Dermis microvascular lymphatic vessel endothelial cell (primary cell): ENCODE data around the gene TINAGL1. TPM values are rescaled to one million over a fixed set of nuclear protein-coding genes. Genes with fewer than 3 reads are reported as not detected.

Source experiments
- DNase-seq, 2 donors: peaks; one replicate each; pipeline versions ENCODE4 v3.0.0 to v3.0.0-alpha.2; 2010; ENCODE audit warnings: low read depth in 2 of 2
- total RNA-seq: library from RNA; depleted of rRNA; stranded (reverse); fragments of >200 nt; gene quantifications from 2 replicates; pipeline ENCODE4 v1.2.1, GENCODE V29; 2014

Gene TINAGL1, protein sequence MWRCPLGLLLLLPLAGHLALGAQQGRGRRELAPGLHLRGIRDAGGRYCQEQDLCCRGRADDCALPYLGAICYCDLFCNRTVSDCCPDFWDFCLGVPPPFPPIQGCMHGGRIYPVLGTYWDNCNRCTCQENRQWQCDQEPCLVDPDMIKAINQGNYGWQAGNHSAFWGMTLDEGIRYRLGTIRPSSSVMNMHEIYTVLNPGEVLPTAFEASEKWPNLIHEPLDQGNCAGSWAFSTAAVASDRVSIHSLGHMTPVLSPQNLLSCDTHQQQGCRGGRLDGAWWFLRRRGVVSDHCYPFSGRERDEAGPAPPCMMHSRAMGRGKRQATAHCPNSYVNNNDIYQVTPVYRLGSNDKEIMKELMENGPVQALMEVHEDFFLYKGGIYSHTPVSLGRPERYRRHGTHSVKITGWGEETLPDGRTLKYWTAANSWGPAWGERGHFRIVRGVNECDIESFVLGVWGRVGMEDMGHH
- total RNA-seq, result 273 and 289 TPM in 2 replicates

GRCh38 chr1:31576201-31576669 is at the start of gene TINAGL1:
Gene TINAGL1 (plus strand): TSS chr1:31576515. CDS start chr1:31577149, 634 bp downstream.
- DNase-seq, result peak in 1 of 2 donors; percentile 64

DNA sequence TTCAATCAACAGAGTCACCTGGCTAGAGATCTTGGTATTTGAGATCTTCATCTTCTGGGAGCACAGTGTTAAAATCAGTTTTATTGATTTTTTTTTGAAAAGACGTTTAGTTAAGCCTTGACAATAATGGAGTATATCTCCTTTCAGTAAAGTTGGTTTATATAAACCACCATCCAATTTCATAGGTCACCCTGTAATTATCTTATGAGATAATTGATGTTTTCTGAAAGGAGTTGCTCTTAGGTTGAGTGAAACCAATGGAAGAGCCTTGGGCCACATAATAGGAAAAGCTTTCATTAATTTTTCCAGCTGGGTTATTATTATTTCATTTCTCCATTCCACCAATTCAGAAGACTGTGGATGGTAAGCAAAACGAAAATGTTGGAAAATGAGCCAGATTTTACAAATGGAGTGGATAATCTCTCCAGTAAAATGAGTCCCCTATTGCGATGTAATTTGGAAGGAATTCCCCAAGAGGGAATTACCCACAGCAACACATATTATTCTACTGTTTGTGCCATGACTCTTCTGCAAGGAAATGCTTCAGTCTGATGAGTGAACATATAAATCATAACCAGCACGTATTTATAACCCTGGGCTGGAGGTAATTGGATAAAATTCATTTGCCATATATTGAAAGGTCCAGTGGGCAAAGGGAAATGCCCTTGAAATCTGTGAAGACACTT is 46.2 kb upstream of the TINAGL1 start:
- DNase-seq, result no peak

DNA sequence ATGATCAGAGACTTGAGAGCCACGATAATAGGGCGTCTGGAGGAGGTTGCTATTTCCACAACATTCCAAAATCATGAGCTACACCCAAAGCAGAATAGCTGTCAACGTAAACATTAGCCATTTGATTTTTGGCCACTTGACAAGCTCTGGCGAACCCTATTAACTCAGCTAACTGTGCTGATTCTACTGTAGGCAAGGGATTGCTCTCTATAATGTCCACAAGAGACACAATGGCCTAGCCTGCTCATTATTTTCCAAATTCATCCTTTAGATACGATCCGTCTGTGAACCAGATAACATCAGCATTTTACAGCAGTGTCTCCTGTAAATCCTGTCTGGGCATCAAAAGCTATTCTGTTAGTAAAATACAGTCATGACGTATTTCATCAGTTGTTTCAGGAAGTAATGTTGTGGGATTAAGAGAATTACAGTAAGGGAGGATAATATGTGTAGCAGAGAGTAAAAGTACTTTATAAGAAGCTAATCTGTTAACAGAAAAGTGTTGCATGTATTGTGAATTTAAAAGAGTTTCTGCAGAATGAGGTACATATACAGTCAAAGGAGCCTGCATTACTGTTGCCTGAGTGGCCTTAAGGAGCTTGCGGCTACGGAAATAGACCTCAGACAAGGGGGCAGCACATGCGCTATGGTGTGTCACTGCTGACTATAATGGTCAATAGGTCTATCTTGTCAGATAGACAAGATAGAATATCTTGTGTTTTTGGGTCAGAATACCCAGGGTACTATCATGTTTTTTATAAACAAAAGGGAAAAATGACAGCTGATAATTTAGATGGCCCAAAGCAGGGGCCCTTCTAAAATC is 44.9 kb upstream of the TINAGL1 start:
- peak in 1 of 2 donors; percentile 8 for DNase-seq

DNA sequence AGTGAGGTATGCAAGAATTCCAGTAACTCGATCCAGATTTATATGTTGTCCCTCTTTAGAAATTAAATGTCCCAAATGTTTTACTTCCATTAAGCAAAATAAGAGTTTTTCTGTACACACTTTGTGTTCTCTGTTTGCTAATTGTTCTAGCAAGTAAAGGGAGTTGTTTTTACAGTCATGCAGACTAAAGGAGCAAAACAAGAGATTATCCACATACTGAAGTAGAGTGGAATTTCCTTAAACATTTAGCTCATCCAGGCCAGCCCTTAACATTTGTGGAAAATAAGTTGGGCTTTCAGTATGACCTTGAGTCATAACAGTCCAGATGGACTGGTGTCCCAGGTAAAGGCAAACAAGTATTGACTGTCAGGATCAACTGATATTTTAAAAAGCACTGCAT is 44.1 kb upstream of the TINAGL1 start:
- no peak for DNase-seq

DNA sequence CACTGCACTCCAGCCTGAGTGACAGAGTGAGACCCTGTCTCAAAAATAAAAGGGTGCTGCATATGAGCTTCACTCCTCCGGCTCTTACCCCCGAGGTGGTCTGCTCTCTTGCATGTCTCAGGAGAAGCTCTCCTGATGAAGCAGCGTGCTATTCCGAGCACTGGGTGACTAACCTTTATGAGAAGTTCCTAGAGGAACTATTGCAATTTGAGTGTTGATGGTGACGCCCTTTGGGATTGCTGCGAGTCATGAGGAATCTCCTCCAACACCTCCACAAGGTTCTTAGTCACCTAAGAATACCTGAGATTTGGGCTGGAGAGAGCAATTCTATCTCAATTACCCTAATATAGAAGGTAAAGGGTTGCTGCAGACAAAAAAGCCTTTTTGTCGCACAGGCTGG is 40.8 kb upstream of the TINAGL1 start:
- DNase-seq, result no peak

- no peak for DNase-seq
Measured at GRCh38 chr1:31539329-31539728, 37.0 kb upstream of the TINAGL1 start.

- DNase-seq, result no peak
Measured at GRCh38 chr1:31541194-31541593, 35.1 kb upstream of the TINAGL1 start.

- no peak for DNase-seq
Measured at GRCh38 chr1:31545927-31546540, 30.3 kb upstream of the TINAGL1 start.

- no peak for DNase-seq
Measured at GRCh38 chr1:31548534-31548906, 27.8 kb upstream of the TINAGL1 start.

- DNase-seq, result peak; percentile 82 to 85
Measured at GRCh38 chr1:31548907-31549808, 27.2 kb upstream of the TINAGL1 start.

GRCh38 chr1:31549809-31550620 is 26.3 kb upstream of the TINAGL1 start:
- peak in 1 of 2 donors; percentile 66 for DNase-seq

- peak in 1 of 2 donors; percentile 34 for DNase-seq
Measured at GRCh38 chr1:31551208-31551607, 25.1 kb upstream of the TINAGL1 start.

- DNase-seq, result no peak
Measured at GRCh38 chr1:31552489-31552888, 23.8 kb upstream of the TINAGL1 start.

DNA sequence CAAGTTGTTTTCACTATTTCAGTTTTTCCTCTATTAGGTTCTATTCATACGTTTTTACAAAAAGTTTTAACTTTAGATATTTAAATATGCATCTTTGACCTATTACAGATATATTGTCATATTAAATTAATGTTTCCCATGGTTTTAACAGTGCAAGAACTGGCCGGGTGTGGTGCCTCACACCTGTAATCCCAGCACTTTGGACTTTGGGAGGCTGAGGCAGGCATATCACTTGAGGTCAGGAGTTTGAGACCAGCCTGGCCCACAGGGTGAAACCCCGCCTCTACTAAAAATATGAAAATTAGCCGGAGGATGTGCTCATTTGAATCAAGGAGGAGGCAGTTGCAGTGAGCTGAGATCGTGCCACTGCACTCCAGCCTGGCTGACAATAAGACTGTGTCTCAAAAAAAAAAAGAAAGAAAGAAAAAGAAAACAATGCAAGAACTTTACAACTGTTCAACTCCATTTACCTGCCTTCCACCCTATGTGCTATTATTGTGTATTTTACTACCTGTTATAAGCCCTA is 19.8 kb upstream of the TINAGL1 start:
- DNase-seq, result no peak

GRCh38 chr1:31559715-31560114 is 16.6 kb upstream of the TINAGL1 start:
- no peak for DNase-seq

GRCh38 chr1:31560394-31560793 is 15.9 kb upstream of the TINAGL1 start:
- DNase-seq, result no peak

DNA sequence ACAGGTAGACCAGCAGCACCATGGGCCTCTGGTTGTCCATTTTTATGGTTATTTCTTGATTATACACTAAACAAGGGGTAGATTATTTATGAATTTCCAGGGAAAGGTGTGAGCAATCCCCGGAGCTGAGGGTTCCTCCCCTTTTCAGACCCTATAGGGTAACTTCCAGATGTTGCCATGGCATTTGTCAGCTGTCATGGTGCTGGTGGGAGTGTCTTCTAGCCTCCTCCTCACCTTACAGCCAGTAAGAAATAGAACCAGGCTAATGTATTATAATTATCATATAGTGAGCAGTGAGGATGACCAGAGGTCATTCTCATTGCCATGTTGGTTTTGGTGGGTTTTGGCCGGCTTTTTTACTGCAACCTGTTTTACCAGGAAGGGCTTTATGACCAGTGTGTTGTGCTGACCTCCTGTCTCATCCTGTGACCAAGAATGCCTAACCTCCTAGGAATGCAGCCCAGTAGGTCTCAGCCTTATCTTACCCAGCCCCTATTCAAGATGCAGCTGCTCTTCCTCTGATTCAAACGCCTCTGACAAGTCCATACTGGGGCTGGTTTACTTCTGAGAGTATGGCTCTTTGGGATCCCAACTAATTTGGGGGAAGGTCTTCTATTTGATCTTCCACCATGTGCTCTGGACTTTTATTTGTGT is 13.5 kb upstream of the TINAGL1 start:
- DNase-seq, result peak in 1 of 2 donors; percentile 43

DNA sequence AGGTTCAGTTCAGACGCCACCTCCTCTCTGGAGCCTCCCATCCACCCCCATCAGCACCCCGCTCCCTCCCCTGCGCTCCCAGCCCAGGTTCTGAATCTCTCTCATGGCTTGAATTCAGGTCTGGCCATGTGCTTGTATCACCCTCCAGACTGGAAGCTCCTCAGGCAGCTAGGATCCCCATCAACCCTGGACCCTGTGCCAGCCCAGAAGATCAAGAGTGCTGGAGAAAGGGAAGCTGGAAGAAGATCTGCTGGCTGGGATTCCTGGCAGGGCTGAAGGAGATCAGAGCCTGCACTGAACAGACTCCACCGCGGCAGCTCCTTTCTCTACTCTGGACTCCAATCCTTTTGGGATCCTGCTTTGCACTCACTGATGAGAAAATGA is 11.7 kb upstream of the TINAGL1 start:
- no peak for DNase-seq
